Colonic mucosa (tissue), 4 donors: ENCODE results near the gene TBX1. TPM values are rescaled to one million over a fixed set of nuclear protein-coding genes. Genes with fewer than 3 reads are reported as not detected.

Experiments used
- DNase-seq: peaks from one replicate; pipeline ENCODE4 v3.0.0-alpha.2; 2020
- H3K27ac ChIP-seq: fragments of 200-600 bp; one replicate; pipeline ENCODE4 v1.8.0; 2021
- H3K27me3 ChIP-seq: fragments of 200-600 bp; one replicate; pipeline ENCODE4 v1.8.0; 2021
- H3K36me3 ChIP-seq: fragments of 200-600 bp; one replicate; pipeline ENCODE4 v1.8.0; 2021
- H3K4me1 ChIP-seq: fragments of 200-600 bp; one replicate; pipeline ENCODE4 v1.8.0; 2021; ENCODE audit warnings: mild to moderate bottlenecking
- H3K4me3 ChIP-seq: fragments of 200-600 bp; one replicate; pipeline ENCODE4 v1.8.0; 2021
- H3K9ac ChIP-seq, 2 donors: one replicate each; pipeline ENCODE4 v1.7.0; 2013; ENCODE audit warnings: control low read depth in 2 of 2, low read depth in 2 of 2, low read length in 2 of 2
- H3K9me3 ChIP-seq: fragments of 200-600 bp; one replicate; pipeline ENCODE4 v1.8.0; 2021
- CTCF ChIP-seq: fragments of 200-600 bp; IDR thresholded peaks from one replicate; pipeline ENCODE4 v1.8.0; 2022; ENCODE audit warnings: antibody characterized with exemption, mild to moderate bottlenecking
- intact Hi-C: fragments of 100-400 bp; cut with DNase I; formaldehyde crosslinking; loops from one replicate; pipeline ENCODE4 v1.14.1; 2022
- total RNA-seq, 2 donors: library from RNA; stranded (reverse); fragmentation: NEBNext Ultra II Directional in 1 of 2; extraction: Animal tissue kit (Norgen Biotek cat#: 25700) in 1 of 2; gene quantifications; one replicate each; pipeline ENCODE4 v1.2.1, GENCODE V29; 2021
- donor health status: healthy.
- donor health status: DM: no; HTN: no; CAD: no.
- donor health status: DM: no; HTN: no; CAD: no.

The TBX1 gene
- total RNA-seq, 2 donors from 2014 or later: 0.80 to 1.9 TPM

- no peaks in the 10 kb centered on the region for H3K4me1 ChIP-seq
- no peak for TF ChIP-seq CTCF
- intact Hi-C loops: no loop called here
These were observed 22.5 kb upstream of the TBX1 start for GRCh38 chr22:19737846-19738663.

GRCh38 chr22:19738664-19739447 lies 21.7 kb upstream of the TBX1 start:
- Histone ChIP-seq H3K4me3 (no peak overlapping the region), H3K27ac (no peak overlapping the region), H3K27me3 (no peaks in the 10 kb centered on the region), H3K36me3 (no peaks in the 10 kb centered on the region), H3K9ac (no peak overlapping the region), H3K9me3 (no peaks in the 10 kb centered on the region), H3K4me1 (no peaks in the 10 kb centered on the region)
- TF ChIP-seq CTCF: no peak
- intact Hi-C loops: no loop called here
- DNase-seq: no peak

More at GRCh38 chr22:19737846-19738663, 22.5 kb upstream of the TBX1 start:
- H3K27me3 ChIP-seq: no peaks in the 10 kb centered on the region
- no peak overlapping the region for H3K9ac ChIP-seq
- DNase-seq: no peak
- no peaks in the 10 kb centered on the region for H3K36me3 ChIP-seq
- no peak overlapping the region for H3K27ac ChIP-seq
- H3K4me3 ChIP-seq: no peak overlapping the region
- H3K9me3 ChIP-seq: no peaks in the 10 kb centered on the region

- TF ChIP-seq CTCF: no peak
- intact Hi-C loops: no loop called here
- DNase-seq: no peak
- no peaks in the 10 kb centered on the region for H3K9me3 ChIP-seq
- H3K27me3 ChIP-seq: no peaks in the 10 kb centered on the region
- no peak overlapping the region for H3K4me3 ChIP-seq
- H3K4me1 ChIP-seq: no peaks in the 10 kb centered on the region
- no peak overlapping the region for H3K27ac ChIP-seq
- no peaks in the 10 kb centered on the region for H3K36me3 ChIP-seq
- H3K9ac ChIP-seq: no peak overlapping the region
These were observed 21.1 kb upstream of the TBX1 start for GRCh38 chr22:19739448-19739895.

- no peaks in the 10 kb centered on the region for H3K36me3 ChIP-seq
- H3K27ac ChIP-seq: no peak overlapping the region
- TF ChIP-seq CTCF: no peak
- no peak overlapping the region for H3K9ac ChIP-seq
- no peaks in the 10 kb centered on the region for H3K9me3 ChIP-seq
- intact Hi-C loops: no loop called here
- H3K27me3 ChIP-seq: no peaks in the 10 kb centered on the region
- no peaks in the 10 kb centered on the region for H3K4me1 ChIP-seq
- H3K4me3 ChIP-seq: no peak overlapping the region
- DNase-seq: no peak
These were observed 20.6 kb upstream of the TBX1 start for GRCh38 chr22:19739911-19740449.

GRCh38 chr22:19740586-19740985 lies 20.0 kb upstream of the TBX1 start:
- H3K4me3 ChIP-seq: no peak overlapping the region
- no peak overlapping the region for H3K9ac ChIP-seq
- TF ChIP-seq CTCF: no peak
- H3K36me3 ChIP-seq: no peaks in the 10 kb centered on the region
- intact Hi-C loops: no loop called here
- no peaks in the 10 kb centered on the region for H3K9me3 ChIP-seq
- no peak overlapping the region for H3K27ac ChIP-seq
- H3K27me3 ChIP-seq: no peaks in the 10 kb centered on the region
- no peaks in the 10 kb centered on the region for H3K4me1 ChIP-seq
- DNase-seq: no peak
